GM12891 (cell line): ENCODE data around the gene KAZN.

Experiments
- PAX5 ChIP-seq: IDR thresholded peaks from 2 replicates; pipeline ENCODE4 v1.6.1; 2011; ENCODE audit warnings: low read length, moderate library complexity, mild to moderate bottlenecking; ENCODE audit not compliant: insufficient read depth, severe bottlenecking
- POLR2A ChIP-seq: IDR thresholded peaks from 2 replicates; pipeline ENCODE4 v1.6.1; 2011; ENCODE audit warnings: low read depth, low read length, control low read depth
- POLR2AphosphoS5 ChIP-seq: IDR thresholded peaks from 2 replicates; pipeline ENCODE4 v1.6.1; 2011; ENCODE audit warnings: low read depth, low read length, control low read depth
- TAF1 ChIP-seq: IDR thresholded peaks from 2 replicates; pipeline ENCODE4 v1.6.1; 2011; ENCODE audit warnings: low read depth, low read length, control low read depth

- TF ChIP-seq PAX5, result no peak
- no peak for TF ChIP-seq POLR2AphosphoS5
- no peak for TF ChIP-seq TAF1
- no peak for TF ChIP-seq POLR2A
Measured at GRCh38 chr1:14880456-14881316, 282.2 kb downstream of the KAZN start.
